ENCODE measurements around the gene RMRP. TPM values are rescaled to one million over a fixed set of nuclear protein-coding genes. Genes with fewer than 3 reads are reported as not detected.

RMRP gene
- total RNA-seq, 1 donor from 2014 or later, result 15,747 TPM

DNA sequence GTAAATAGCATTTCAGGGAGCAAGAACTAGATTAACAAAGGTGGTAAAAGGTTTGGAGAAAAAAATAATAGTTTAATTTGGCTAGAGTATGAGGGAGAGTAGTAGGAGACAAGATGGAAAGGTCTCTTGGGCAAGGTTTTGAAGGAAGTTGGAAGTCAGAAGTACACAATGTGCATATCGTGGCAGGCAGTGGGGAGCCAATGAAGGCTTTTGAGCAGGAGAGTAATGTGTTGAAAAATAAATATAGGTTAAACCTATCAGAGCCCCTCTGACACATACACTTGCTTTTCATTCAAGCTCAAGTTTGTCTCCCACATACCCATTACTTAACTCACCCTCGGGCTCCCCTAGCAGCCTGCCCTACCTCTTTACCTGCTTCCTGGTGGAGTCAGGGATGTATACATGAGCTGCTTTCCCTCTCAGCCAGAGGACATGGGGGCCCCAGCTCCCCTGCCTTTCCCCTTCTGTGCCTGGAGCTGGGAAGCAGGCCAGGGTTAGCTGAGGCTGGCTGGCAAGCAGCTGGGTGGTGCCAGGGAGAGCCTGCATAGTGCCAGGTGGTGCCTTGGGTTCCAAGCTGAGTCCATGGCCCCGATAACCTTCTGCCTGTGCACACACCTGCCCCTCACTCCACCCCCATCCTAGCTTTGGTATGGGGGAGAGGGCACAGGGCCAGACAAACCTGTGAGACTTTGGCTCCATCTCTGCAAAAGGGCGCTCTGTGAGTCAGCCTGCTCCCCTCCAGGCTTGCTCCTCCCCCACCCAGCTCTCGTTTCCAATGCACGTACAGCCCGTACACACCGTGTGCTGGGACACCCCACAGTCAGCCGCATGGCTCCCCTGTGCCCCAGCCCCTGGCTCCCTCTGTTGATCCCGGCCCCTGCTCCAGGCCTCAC, 15.6 kb upstream of the RMRP start, which contains the start of gene CA9:
Gene CA9, plus strand, starts transcription at position 797 of the 893 bp plus-strand sequence. Its CDS starts 32 bp downstream, at position 829.
- intact Hi-C loops (cut with DNase I), result no loop called here
- ATAC-seq (peak; percentile 79), DNase-seq (ENCODE audit: missing footprints) (no peak)

DNA sequence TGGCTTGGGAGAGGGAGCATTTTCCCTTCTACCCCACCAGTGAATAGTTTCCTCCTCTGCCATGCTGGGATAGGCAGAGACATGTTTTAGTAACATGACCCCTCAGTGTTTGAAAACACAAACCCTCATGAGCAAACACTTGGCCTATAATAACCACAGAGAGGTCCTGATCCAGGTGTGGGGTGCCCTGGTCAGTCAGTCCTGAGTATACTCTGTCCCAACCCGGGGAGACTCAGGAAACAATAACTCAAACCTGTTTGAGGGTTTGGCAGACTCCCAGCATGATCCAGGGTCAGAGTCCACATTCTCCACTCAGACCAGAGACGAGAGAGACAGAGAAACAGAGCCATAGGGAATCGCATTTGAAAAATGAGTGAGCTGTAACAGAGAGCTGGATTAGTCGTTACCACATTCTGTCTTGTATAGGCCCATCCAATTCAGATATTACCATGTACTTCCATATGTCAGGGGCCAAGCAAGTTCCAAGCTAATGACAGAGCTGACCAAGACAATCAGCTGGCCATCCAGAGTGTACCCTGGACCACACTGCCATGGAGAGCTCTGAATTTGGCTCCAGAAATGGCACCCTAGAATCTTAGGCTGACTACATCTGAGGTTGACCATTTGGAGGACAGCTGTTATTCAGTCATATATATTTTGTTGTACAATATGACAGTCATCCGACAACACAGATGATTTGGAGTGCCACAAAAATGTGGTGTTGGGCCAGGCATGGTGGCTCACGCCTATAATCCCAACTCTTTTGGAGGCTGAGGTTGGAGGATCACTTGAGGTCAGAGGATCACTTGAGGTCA, 11.7 kb upstream of the RMRP start:
- intact Hi-C loops (cut with DNase I), result no loop called here
- no peak for DNase-seq (ENCODE audit: missing footprints)
- ATAC-seq, result no peak

DNA sequence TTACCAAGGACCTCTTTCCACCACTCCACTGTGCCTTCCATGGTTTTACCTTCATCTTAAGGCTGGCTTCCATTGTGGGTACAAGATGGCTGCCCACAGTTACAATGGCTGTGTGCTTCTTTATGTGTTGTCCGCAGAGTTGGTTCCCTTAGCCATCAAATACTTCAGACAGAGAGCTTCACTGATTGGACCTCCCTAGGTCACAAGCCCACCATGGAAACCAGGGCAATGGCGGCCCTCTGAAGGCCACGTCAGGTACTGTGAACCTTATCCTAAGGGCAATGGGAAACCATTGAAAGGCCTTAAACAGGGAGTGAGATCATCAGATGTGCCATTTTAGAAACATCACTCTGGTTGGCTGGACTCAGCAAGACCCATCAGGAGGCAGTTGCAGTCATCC, 10.1 kb upstream of the RMRP start:
- DNase-seq (ENCODE audit: missing footprints) (no peak), ATAC-seq (no peak)
- intact Hi-C loops (cut with DNase I), result no loop called here

DNA sequence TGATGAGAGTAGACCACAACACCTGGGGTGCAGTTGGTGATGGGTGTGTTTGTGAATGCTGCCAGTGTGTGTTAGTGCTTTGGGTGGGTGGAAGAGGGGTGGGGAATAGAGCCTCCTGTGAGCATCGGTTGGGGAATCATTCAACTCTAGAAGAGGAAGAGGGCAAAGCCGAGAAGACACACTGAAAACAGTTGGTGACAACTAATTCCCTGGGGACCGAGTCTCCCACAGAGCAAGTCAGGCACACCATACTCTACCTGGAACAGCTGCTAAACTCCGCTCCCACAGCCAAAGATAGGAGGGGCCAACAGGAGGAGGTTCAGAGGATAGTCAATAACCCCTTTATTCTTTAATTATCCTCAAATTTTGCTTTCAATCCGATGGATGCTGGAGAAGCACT, 8.7 kb upstream of the RMRP start:
- ATAC-seq, result no peak
- DNase-seq (ENCODE audit: missing footprints), result no peak
- intact Hi-C loops (cut with DNase I), result no loop called here

DNA sequence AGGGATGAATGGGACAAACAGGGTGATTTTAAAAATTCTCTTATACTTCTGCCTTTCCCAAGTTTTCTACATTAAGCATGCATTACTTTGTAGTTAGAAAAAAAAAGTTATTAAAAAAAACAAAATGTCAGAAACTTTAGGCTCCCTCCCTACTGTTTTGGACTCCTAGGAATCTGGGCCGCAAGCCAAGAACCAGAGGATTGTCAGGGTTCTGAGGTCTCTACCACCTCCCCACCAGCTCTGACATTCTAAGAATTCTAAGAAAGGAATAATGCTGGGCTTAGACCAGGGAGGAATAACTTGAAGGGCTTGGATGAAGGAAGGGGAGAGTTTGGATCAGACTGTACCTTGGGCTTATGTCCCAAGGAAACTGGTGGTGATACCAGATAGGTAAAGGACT, 8.2 kb upstream of the RMRP start:
- DNase-seq (ENCODE audit: missing footprints), result no peak
- ATAC-seq, result no peak
- intact Hi-C loops (cut with DNase I), result no loop called here

DNA sequence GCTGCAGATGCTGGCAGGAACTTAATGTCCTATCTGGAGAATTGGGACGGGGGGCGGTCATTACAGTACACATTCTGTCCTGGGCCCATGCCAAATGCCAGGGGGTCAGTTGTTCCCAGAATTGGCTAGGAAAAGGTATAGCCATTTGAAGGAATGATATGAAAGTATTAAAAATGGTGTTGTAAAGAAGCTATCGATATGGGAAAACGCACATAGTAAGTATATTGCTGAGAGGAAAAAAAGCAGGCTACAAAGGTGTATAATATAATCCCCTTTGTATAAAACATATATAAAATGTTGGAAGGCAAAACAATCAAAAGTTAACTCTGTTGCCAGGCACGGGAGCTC, 7.6 kb upstream of the RMRP start:
- ATAC-seq (no peak), DNase-seq (ENCODE audit: missing footprints) (no peak)
- intact Hi-C loops (cut with DNase I), result no loop called here

DNA sequence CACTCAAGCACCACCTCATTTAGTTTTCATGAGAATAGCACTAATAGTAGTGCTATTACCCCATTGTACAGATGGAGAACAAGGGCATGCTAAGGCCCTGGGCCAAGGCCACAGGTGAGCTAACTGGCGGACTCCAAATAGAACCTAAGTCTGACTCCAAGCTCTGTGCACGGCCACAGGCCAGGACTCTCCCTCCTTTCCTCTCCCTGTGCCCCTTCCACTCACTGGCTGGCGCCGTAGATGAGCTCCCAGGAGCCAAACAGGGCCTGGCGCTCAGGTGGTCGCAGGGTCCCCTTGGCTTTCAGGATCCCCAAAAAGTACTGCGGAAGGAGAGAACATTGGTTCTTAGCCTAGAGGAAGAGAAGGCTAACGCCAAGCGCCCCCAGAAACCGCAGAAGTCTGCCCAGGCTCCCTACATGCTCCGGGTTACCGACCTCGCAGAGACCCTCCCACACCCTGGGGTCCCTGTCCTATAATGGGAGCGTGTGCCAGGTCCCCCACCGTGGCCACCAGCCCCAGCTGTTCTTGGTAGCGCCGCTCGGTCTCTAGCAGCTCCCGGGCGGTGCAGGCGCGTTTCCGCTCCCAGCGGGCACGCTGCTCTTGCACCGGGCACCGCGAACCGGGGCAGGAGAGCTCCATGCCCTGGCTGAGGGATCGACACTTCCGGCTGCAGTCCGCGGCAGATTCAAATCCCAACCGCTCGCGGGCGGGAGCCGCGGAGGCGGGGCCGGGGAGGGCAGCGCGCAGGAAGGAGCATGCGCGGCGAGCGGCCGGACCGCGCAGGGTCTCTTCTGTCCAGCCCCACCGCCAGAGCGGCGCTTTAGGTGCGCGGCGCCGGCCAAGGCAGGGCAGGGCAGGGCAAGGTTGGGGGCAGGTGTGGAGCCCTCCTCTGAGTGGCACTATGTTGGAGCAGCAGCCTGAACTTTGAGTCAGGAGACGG, 7.0 kb upstream of the RMRP start, which contains the start of gene ARHGEF39:
Gene ARHGEF39, minus strand, starts transcription at position 665 of the 940 bp plus-strand sequence. Its CDS starts 26 bp downstream, at position 639.
- intact Hi-C loops (cut with DNase I), result no loop called here
- ATAC-seq (peak; percentile 92), DNase-seq (ENCODE audit: missing footprints) (peak; percentile 90)

DNA sequence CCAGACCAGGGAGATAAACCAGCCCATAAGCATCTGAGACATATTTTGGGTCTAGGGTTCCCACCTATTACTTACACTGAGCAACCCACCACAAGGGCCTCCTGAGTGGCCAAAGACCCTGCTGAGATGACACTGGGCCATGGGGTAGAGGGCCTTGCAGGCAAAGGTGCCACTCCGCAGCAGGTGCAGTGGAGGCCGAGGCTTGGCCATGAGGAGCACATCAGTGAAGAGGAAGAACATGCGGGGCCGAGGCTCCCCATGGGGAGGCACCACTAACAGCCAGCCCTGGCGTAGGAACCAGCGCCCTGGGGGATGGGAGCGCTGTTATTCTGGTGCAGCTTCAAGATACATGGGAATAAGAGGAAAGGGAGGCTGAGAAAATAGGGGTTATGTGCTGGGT, 4.6 kb upstream of the RMRP start:
- intact Hi-C loops (cut with DNase I), result no loop called here
- no peak for ATAC-seq
- no peak for DNase-seq (ENCODE audit: missing footprints)

DNA sequence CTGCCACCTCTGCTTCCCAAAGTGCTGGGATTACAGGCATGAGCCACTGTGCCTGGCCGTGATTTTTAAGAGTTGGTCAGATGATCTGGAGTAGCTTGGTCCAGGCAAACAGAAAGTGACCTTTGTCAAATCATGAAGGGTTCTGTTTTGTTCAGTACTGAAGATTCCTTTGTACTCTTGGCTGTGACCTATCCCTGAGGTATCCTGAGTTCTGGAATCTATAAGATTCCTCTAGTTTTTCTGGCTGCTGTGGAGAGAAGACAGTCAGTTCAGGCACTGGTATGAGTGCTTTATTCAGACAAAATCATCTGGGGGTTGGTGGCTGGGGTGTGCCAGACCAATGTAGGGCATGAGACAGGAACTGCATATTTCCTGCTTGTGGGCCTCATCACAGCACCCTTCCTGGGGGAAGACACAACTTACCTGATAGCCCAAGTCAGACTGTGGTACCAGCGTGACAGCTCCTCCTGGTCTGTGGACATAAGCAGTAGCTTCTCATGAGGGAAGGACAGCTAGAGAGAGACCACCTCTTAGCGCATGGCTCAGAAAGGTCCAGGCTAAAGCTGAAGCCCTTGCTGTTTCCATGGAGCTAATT, 4.0 kb upstream of the RMRP start:
- intact Hi-C loops (cut with DNase I), result loop anchor here (2.0 kb wide), 1 partner anchor 29 kb away; no protein-coding TSS in a partner anchor
- DNase-seq (ENCODE audit: missing footprints) (no peak), ATAC-seq (no peak)

DNA sequence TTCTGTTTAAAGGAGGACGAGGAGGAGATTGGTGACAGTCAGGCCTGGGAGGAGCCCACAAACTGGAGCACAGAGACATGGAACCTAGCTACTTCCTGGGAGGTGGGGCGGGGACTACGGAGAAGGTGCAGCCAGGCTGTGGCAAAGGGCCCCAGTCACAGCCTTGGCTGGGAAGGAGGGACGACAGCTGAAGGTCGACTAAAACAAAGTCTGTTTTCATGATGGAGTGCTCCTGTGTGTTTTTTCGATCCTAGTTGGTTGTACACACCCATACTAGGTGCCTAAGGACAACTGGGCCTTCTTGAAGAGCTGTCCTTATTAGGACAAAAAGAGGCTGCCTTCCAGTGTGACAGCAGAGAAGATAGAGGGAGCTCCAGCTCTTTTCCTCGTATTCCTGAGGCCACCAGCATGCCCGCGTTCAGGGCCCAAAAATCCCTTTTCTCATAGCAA, 3.2 kb upstream of the RMRP start:
- ATAC-seq, result no peak
- no peak for DNase-seq (ENCODE audit: missing footprints)
- intact Hi-C loops (cut with DNase I), result loop anchor here (2.0 kb wide), 1 partner anchor 30 kb away; no protein-coding TSS in a partner anchor

DNA sequence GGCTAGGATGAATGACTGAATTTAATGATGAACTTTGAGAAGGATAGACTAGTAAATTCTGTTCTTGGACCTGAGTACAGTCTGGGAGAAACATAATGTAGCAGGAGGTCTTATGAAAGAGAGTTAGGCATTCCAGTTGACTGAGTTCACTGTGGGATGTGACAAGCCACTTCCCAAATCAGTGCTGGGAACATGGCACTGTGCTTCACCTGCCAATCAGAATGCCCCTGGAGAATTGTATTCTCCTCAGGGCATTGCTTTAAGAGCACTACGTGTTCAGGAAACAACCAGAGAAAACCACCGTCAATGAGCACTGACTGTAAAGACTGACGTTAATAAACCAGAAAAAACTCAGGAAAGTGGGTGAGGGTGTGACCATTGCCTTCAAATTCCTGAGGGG, 1.5 kb upstream of the RMRP start:
- DNase-seq (ENCODE audit: missing footprints) (no peak), ATAC-seq (peak; percentile 2)
- intact Hi-C loops (cut with DNase I), result loop anchor here (2.0 to 5.0 kb wide), 3 partner anchors 55 to 168 kb away; partner anchors contain the start of genes FAM221B, TESK1 and TMEM8B

DNA sequence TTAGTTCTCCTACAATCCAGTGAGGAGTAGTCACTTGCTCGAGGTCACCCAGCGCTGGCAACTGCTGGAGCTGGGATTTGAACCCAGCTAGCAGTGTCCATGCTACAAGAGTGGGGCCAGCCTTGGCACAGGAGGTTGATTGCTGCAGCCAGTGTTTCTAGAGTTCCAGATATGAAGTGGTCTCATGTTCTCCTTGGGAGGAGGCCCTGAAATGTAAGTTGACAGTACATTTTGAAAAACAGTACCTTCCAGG, 1.1 kb upstream of the RMRP start:
- ATAC-seq, result peak; percentile 9
- intact Hi-C loops (cut with DNase I), result loop anchor here (2.0 to 5.0 kb wide), 3 partner anchors 54 to 168 kb away; partner anchors contain the start of genes FAM221B, TESK1 and TMEM8B
- DNase-seq (ENCODE audit: missing footprints), result no peak

DNA sequence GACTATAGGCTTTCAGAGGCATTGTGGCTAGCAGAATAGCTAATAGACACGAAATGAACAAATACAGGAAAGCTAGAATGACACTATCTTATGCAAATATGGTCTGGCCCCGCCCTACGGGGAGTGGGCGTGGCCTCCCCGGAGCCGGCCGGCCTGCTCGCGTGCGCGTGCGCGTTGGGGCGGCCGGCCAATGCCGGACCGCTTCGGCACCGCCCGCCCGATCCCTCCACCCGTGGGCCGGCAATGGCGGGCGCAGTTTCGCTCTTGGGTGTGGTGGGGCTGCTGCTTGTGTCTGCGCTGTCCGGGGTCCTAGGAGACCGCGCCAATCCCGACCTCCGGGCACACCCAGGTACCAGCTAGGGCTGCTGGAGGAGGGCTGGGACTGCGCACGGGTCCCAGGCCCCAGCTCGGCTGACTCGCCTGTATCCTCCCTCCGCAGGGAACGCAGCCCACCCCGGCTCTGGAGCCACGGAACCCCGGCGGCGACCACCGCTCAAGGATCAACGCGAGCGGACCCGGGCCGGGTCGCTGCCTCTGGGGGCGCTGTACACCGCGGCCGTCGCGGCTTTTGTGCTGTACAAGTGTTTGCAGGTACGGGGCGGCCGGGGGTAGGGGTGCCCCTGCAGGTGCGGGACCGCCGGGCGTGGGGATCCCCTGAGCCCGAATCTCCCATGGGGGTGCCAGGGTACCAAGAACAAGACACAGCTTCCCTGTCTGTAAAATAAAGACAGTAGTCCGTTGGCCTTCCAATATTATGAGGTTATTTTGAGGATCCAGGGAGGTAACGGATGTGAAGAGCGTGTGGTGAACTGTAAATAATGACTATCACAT, 533 bp upstream of the RMRP start, which contains the start of gene CCDC107:
Gene CCDC107, plus strand, starts transcription at position 156 of the 831 bp plus-strand sequence. Its CDS starts 88 bp downstream, at position 244.
- ATAC-seq (peak; percentile 88), DNase-seq (ENCODE audit: missing footprints) (peak; percentile 93)
- intact Hi-C loops (cut with DNase I), result loop anchor here (2.0 to 5.0 kb wide), 3 partner anchors 54 to 169 kb away; partner anchors contain the start of genes FAM221B, TESK1 and TMEM8B

DNA sequence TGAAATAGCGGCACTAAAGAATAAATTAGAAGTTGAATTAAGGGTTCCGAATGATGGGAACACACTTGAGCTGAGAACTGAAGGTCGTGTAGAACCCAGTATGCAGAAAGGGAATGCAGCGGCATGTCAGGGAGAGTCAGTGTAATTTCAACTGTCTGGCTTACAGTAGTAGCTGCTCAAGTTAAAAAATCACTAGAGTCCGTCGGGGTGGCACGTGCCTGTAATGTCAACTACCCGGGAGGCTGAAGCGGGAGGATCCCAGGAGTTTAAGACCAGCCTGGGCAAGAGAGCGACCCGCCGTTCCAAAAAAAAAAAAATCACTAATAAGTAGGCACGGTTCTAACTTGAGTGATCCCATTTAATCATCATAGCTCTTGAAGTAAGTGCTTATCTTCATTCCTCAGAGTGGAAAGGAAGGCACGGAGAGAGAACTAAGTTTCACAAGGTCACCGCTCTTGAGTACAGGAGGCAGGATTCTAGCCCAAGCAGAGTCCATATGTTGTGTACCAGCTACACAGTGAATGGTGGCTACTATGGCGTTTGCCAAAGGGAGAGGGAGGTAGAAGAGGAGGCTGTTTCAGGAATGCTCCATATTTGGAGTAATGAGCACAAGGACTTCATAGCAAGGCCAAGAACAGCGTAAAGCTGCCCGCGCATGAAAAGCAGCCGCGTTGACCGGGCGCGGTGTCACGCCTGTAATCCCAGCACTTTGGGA, 831 bp downstream of the RMRP start:
- intact Hi-C loops (cut with DNase I), result loop anchor here (5.0 kb wide), 1 partner anchor 170 kb away; the partner anchor contains the start of genes FAM221B and TMEM8B
- no peak for DNase-seq (ENCODE audit: missing footprints)
- peak; percentile 8 for ATAC-seq

DNA sequence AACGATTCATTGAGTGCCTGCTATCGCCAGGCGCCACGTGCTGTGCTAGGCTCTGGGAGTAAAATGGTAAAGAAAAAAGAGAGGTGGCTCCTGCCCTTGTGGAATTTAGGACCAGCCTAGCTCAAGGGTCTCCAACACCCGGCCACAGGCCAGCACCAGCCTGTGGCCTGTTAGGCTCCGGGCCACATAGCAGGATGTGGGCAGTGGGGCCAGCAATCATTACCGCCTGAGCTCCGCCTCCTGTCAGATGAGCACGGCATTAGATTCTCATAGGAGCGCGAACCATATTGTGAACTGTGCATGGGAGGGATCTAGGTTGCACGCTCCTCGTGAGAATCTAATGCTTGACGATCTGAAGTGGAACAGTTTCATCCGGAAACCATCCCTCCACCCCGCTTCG, 1.5 kb downstream of the RMRP start:
- intact Hi-C loops (cut with DNase I), result loop anchor here (5.0 kb wide), 1 partner anchor 171 kb away; the partner anchor contains the start of genes FAM221B and TMEM8B

DNA sequence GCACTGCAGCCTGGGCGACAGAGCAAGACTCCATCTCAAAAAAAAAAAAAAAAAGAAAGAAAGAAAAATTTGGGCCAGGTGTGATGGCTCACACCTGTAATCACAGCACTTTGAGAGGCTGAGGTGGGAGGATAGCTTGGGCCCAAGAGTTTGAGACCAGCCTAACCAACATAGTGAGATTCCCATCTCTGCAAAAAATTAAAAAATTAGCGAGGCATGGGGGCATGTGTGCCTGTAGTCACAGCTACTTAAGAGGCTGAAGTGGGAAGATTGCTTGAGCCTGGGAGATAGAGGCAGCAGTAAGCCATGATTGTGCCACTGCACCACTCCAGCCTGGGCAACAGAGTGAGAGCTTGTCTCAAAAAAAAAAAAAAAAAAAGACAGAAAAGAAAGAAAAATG, 4.2 kb downstream of the RMRP start:
- no peak for ATAC-seq
- intact Hi-C loops (cut with DNase I), result loop anchor here (1.0 kb wide), 1 partner anchor 101 kb away; the partner anchor contains the start of gene MSMP
- DNase-seq (ENCODE audit: missing footprints), result no peak

More for the DNA sequence above, 1.5 kb downstream of the RMRP start:
- ATAC-seq (no peak), DNase-seq (ENCODE audit: missing footprints) (no peak)
